ENCODE results near the gene CDC42BPB. TPM values are rescaled to one million over a fixed set of nuclear protein-coding genes. Genes with fewer than 3 reads are reported as not detected.

The CDC42BPB gene
- total RNA-seq, 1 experiment from 2014 or later = 84.4 TPM

DNA sequence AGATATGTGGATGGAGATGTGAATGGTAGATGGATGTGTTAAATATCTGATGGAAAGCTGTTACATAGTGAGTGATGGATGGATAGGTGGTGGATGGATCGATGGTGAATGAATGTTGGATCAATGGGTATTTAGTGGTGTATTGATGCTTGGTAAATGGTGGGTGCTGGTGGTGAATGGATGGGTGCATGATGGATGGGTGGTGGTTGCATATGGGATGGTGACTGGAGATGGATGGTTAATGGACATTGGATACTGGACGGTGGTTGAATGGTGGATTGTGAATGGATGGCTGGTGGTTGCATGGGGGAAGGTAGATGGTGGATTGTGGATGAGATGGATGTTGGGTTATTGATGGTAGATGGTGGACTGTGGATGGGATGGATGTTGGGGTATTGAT, 24.6 kb upstream of the CDC42BPB start:
- H3K9me3 ChIP-seq (ENCODE audit: control insufficient read depth, insufficient read depth, low read depth, low read length) = no peaks in the 10 kb centered on the region
- H3K27ac ChIP-seq (ENCODE audit: low read length) = no peak overlapping the region
- H3K4me3 ChIP-seq (ENCODE audit: low read depth in 2 of 2, low read length in 2 of 2) = no peak overlapping the region
- no peak for DNase-seq (ENCODE audit: low read depth, low spot score)
- ATAC-seq = no peak
- TF ChIP-seq, protein P1, sequence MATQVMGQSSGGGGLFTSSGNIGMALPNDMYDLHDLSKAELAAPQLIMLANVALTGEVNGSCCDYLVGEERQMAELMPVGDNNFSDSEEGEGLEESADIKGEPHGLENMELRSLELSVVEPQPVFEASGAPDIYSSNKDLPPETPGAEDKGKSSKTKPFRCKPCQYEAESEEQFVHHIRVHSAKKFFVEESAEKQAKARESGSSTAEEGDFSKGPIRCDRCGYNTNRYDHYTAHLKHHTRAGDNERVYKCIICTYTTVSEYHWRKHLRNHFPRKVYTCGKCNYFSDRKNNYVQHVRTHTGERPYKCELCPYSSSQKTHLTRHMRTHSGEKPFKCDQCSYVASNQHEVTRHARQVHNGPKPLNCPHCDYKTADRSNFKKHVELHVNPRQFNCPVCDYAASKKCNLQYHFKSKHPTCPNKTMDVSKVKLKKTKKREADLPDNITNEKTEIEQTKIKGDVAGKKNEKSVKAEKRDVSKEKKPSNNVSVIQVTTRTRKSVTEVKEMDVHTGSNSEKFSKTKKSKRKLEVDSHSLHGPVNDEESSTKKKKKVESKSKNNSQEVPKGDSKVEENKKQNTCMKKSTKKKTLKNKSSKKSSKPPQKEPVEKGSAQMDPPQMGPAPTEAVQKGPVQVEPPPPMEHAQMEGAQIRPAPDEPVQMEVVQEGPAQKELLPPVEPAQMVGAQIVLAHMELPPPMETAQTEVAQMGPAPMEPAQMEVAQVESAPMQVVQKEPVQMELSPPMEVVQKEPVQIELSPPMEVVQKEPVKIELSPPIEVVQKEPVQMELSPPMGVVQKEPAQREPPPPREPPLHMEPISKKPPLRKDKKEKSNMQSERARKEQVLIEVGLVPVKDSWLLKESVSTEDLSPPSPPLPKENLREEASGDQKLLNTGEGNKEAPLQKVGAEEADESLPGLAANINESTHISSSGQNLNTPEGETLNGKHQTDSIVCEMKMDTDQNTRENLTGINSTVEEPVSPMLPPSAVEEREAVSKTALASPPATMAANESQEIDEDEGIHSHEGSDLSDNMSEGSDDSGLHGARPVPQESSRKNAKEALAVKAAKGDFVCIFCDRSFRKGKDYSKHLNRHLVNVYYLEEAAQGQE (IDR thresholded peaks at IDR 0.05; ENCODE audit: insufficient read depth in 1 of 2, low read depth in 2 of 2, low read length in 1 of 2) = no peak
- TF ChIP-seq, protein P2, sequence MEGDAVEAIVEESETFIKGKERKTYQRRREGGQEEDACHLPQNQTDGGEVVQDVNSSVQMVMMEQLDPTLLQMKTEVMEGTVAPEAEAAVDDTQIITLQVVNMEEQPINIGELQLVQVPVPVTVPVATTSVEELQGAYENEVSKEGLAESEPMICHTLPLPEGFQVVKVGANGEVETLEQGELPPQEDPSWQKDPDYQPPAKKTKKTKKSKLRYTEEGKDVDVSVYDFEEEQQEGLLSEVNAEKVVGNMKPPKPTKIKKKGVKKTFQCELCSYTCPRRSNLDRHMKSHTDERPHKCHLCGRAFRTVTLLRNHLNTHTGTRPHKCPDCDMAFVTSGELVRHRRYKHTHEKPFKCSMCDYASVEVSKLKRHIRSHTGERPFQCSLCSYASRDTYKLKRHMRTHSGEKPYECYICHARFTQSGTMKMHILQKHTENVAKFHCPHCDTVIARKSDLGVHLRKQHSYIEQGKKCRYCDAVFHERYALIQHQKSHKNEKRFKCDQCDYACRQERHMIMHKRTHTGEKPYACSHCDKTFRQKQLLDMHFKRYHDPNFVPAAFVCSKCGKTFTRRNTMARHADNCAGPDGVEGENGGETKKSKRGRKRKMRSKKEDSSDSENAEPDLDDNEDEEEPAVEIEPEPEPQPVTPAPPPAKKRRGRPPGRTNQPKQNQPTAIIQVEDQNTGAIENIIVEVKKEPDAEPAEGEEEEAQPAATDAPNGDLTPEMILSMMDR (IDR thresholded peaks at IDR 0.05) = no peak
- TF ChIP-seq POLR2AphosphoS5 (IDR thresholded peaks at IDR 0.05; ENCODE audit: low read depth, low read length) (no peak), SIN3A (IDR thresholded peaks at IDR 0.05; ENCODE audit: borderline replicate concordance, insufficient read depth, low read depth, low read length) (no peak)
- H3K36me3 ChIP-seq (ENCODE audit: control insufficient read depth, insufficient read depth, low read length) = no peaks in the 10 kb centered on the region
- BruUV-seq (replicated peaks) = no TSS peak
- intact Hi-C loops (cut with micrococcal nuclease; ENCODE audit: unreplicated experiment) = no loop called here
- no peaks in the 10 kb centered on the region for H3K27me3 ChIP-seq (ENCODE audit: control insufficient read depth, insufficient read depth, low read length)
- in situ Hi-C loops (cut with HindIII; ENCODE audit: low pct_unique_long_range_greater_than_20kb, low sequenced_read_pairs) = no loop called here
- H3K4me1 ChIP-seq (ENCODE audit: control insufficient read depth, insufficient read depth, low read length) = no peaks in the 10 kb centered on the region
- ChIA-PET CTCF (no interaction called here), POLR2A (no interaction called here)

DNA sequence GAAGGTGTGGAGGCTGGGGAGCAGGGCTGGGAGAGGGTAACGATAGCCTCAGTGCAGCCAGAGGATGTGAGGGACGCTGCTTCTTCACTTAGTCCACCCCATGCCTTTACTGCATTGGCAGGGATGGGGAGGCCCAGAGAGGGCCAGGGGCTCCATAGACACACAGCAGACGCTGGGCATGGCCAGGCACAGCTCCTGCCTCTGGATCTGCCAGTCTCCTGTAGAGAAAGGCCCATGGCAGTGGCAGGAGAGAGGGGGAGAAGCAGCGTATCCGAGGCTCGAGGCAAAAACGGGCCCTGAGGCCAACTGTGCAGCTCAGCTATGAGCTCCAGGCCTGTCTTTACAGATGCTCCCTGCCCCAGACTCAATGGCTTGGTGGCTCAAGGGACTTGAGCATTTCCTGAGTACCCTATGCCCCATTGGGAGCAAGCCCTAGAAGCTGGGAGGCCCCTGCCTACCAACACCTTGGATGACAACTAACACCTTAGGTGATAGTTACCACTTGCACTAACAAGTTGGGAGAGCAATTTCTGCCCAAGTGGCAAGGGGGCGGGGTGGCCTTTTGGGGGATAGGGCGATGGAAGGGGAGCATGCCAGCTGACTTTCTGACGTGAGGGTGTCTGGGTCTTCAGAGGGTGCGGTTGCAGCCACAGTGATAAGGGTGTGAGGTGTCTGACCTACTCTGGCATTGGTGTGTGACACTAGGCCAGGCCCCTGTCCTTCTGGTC, 21.7 kb upstream of the CDC42BPB start:
- ChIA-PET POLR2A (no interaction called here), CTCF (interaction anchor here (0.6 kb wide), 1 partner anchor 297 kb away, joined by 8 read pairs; no protein-coding TSS in a partner anchor)
- DNase-seq (ENCODE audit: low read depth, low spot score) (no peak), ATAC-seq (no peak)
- Histone ChIP-seq H3K27ac (ENCODE audit: low read length) (no peak overlapping the region), H3K4me3 (ENCODE audit: low read depth in 2 of 2, low read length in 2 of 2) (no peak overlapping the region), H3K9me3 (ENCODE audit: control insufficient read depth, insufficient read depth, low read depth, low read length) (no peaks in the 10 kb centered on the region), H3K36me3 (ENCODE audit: control insufficient read depth, insufficient read depth, low read length) (no peaks in the 10 kb centered on the region), H3K27me3 (ENCODE audit: control insufficient read depth, insufficient read depth, low read length) (no peaks in the 10 kb centered on the region), H3K4me1 (ENCODE audit: control insufficient read depth, insufficient read depth, low read length) (peaks cover 10% of the 10 kb centered on the region)
- BruUV-seq (replicated peaks) = no TSS peak
- intact Hi-C loops (cut with micrococcal nuclease; ENCODE audit: unreplicated experiment) (loop anchor here (10.0 kb wide), 1 partner anchor 106 kb away; no protein-coding TSS in a partner anchor), in situ Hi-C loops (cut with HindIII; ENCODE audit: low pct_unique_long_range_greater_than_20kb, low sequenced_read_pairs) (no loop called here)
- TF ChIP-seq POLR2AphosphoS5 (IDR thresholded peaks at IDR 0.05; ENCODE audit: low read depth, low read length) (no peak), TCF7L2 (IDR thresholded peaks at IDR 0.05; ENCODE audit: low read depth, low read length) (no peak), SIN3A (IDR thresholded peaks at IDR 0.05; ENCODE audit: borderline replicate concordance, insufficient read depth, low read depth, low read length) (no peak)
- TF ChIP-seq, protein P2 (IDR thresholded peaks at IDR 0.05) = no peak
- TF ChIP-seq, protein P1 (IDR thresholded peaks at IDR 0.05; ENCODE audit: insufficient read depth in 1 of 2, low read depth in 2 of 2, low read length in 1 of 2) = no peak

Measured in Panc1 (cell line).